GM18867 (cell line): ENCODE data around the gene CFAP43.
"Not testable (repeated sequence)": the region's sequence is repeated elsewhere in the genome, so short reads cannot be mapped to it uniquely, and the experiment has no call there.

Experiments
- ATAC-seq: cut with Tn5 transposase; IDR thresholded peaks from one replicate; pipeline ENCODE4 v1.9.1; 2021; ENCODE audit warnings: mild to moderate bottlenecking, moderate library complexity; ENCODE audit not compliant: unreplicated experiment

CFAP43 gene

GRCh38 chr10:104256335-104256961 is 24.3 kb upstream of the CFAP43 start:
- no peak for ATAC-seq

GRCh38 chr10:104255311-104255981 is 23.3 kb upstream of the CFAP43 start:
- ATAC-seq = peak; percentile 34

- ATAC-seq = peak; percentile 70
Measured at GRCh38 chr10:104254493-104255310, 22.5 kb upstream of the CFAP43 start, which contains the start of gene GSTO1. Gene GSTO1 (plus strand): TSS chr10:104254892. CDS start chr10:104254929, 37 bp downstream.

- no peak for ATAC-seq
Measured at GRCh38 chr10:104253606-104254410, 21.6 kb upstream of the CFAP43 start.

- no peak for ATAC-seq
Measured at GRCh38 chr10:104253106-104253505, 20.9 kb upstream of the CFAP43 start.

GRCh38 chr10:104252368-104252767 is 20.2 kb upstream of the CFAP43 start:
- no peak for ATAC-seq

- no peak for ATAC-seq
Measured at GRCh38 chr10:104251443-104251842, 19.3 kb upstream of the CFAP43 start.

GRCh38 chr10:104250371-104250770 is 18.2 kb upstream of the CFAP43 start:
- ATAC-seq = no peak

- not testable (repeated sequence) for ATAC-seq
Measured at GRCh38 chr10:104248931-104249330, 16.8 kb upstream of the CFAP43 start.

GRCh38 chr10:104247513-104248146 is 15.5 kb upstream of the CFAP43 start:
- no peak for ATAC-seq

GRCh38 chr10:104246976-104247375 is 14.8 kb upstream of the CFAP43 start:
- no peak for ATAC-seq

- ATAC-seq = no peak
Measured at GRCh38 chr10:104245066-104245632, 13.0 kb upstream of the CFAP43 start.

GRCh38 chr10:104243512-104243911 is 11.3 kb upstream of the CFAP43 start:
- ATAC-seq = no peak

GRCh38 chr10:104243009-104243408 is 10.8 kb upstream of the CFAP43 start:
- ATAC-seq = not testable (repeated sequence)

- ATAC-seq = no peak
Measured at GRCh38 chr10:104242545-104242944, 10.4 kb upstream of the CFAP43 start.

- ATAC-seq = no peak
Measured at GRCh38 chr10:104240078-104240477, 7.9 kb upstream of the CFAP43 start.

GRCh38 chr10:104235801-104236200 is 3.6 kb upstream of the CFAP43 start:
- no peak for ATAC-seq

GRCh38 chr10:104234934-104235333 is 2.8 kb upstream of the CFAP43 start:
- no peak for ATAC-seq

GRCh38 chr10:104233817-104234216 is 1.7 kb upstream of the CFAP43 start:
- no peak for ATAC-seq

- peak; percentile 6 for ATAC-seq
Measured at GRCh38 chr10:104232613-104233102, 494 bp upstream of the CFAP43 start.
